ENCODE results near the gene LSAMP. TPM values are rescaled to one million over a fixed set of nuclear protein-coding genes. Genes with fewer than 3 reads are reported as not detected.

Gene LSAMP
- total RNA-seq, 1 experiment from 2014 or later = 5.7 TPM

DNA sequence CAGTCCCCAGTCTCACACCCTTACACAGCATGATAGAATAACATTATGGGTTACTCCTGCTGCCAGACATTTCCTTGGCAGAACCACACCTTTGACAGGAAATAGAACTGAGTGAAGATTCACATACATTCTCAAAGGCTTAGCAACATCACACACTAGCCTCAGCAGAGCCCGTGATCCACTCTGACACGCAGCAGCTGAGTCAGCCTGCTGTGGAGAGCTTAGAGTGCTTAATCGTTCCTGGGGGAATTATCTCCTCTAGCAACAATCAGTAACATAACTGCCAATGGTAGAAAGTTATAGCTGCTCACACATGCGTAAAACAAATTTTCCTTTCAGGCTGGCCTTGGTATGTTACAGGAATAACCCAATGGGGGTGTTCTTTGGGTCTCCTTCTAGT, 439.9 kb downstream of the LSAMP start (continued):
- TF ChIP-seq ZBTB21 (CRISPR knock-in tag; IDR thresholded peaks at IDR 0.05; ENCODE audit: borderline replicate concordance) (no peak), NFATC4 (CRISPR knock-in tag; IDR thresholded peaks at IDR 0.05) (no peak), MXD4 (CRISPR knock-in tag; IDR thresholded peaks at IDR 0.05; ENCODE audit: borderline replicate concordance) (no peak), GRHL2 (CRISPR knock-in tag; IDR thresholded peaks at IDR 0.05; ENCODE audit: insufficient replicate concordance, severe bottlenecking) (no peak), IRF2 (CRISPR knock-in tag; IDR thresholded peaks at IDR 0.05; ENCODE audit: borderline replicate concordance, low read depth) (no peak)
- TF ChIP-seq, protein P1, sequence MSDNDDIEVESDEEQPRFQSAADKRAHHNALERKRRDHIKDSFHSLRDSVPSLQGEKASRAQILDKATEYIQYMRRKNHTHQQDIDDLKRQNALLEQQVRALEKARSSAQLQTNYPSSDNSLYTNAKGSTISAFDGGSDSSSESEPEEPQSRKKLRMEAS (CRISPR knock-in tag; IDR thresholded peaks at IDR 0.05) = no peak
- TF ChIP-seq, protein P2, sequence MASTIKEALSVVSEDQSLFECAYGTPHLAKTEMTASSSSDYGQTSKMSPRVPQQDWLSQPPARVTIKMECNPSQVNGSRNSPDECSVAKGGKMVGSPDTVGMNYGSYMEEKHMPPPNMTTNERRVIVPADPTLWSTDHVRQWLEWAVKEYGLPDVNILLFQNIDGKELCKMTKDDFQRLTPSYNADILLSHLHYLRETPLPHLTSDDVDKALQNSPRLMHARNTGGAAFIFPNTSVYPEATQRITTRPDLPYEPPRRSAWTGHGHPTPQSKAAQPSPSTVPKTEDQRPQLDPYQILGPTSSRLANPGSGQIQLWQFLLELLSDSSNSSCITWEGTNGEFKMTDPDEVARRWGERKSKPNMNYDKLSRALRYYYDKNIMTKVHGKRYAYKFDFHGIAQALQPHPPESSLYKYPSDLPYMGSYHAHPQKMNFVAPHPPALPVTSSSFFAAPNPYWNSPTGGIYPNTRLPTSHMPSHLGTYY (CRISPR knock-in tag; IDR thresholded peaks at IDR 0.05) = no peak

DNA sequence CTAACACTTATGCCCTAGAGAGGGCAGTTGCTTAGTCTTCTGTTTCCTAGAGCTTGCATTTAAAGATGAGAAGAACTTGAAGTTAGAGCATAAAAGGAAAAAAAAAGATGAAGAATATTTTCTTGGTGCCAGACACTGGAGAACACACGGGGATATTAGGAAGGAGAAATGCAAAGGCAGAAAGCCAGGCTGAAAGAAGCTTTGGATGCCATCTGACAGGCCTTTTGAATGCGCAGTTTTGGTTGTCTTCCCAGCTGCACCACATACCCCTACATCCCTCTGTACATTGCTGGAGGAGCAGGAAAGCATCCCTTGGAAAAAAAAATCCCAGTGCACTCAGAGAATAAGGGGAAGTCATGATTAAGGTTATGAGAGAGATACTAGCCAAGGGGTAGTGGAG, 443.1 kb downstream of the LSAMP start:
- CTCF ChIA-PET = interaction anchor here (2.5 kb wide), 1 partner anchor 16 kb away, joined by 12 read pairs; no protein-coding TSS in a partner anchor
- TF ChIP-seq, protein P3, sequence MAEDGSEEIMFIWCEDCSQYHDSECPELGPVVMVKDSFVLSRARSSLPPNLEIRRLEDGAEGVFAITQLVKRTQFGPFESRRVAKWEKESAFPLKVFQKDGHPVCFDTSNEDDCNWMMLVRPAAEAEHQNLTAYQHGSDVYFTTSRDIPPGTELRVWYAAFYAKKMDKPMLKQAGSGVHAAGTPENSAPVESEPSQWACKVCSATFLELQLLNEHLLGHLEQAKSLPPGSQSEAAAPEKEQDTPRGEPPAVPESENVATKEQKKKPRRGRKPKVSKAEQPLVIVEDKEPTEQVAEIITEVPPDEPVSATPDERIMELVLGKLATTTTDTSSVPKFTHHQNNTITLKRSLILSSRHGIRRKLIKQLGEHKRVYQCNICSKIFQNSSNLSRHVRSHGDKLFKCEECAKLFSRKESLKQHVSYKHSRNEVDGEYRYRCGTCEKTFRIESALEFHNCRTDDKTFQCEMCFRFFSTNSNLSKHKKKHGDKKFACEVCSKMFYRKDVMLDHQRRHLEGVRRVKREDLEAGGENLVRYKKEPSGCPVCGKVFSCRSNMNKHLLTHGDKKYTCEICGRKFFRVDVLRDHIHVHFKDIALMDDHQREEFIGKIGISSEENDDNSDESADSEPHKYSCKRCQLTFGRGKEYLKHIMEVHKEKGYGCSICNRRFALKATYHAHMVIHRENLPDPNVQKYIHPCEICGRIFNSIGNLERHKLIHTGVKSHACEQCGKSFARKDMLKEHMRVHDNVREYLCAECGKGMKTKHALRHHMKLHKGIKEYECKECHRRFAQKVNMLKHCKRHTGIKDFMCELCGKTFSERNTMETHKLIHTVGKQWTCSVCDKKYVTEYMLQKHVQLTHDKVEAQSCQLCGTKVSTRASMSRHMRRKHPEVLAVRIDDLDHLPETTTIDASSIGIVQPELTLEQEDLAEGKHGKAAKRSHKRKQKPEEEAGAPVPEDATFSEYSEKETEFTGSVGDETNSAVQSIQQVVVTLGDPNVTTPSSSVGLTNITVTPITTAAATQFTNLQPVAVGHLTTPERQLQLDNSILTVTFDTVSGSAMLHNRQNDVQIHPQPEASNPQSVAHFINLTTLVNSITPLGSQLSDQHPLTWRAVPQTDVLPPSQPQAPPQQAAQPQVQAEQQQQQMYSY (CRISPR knock-in tag; IDR thresholded peaks at IDR 0.05) = no peak
- TF ChIP-seq, protein P4, sequence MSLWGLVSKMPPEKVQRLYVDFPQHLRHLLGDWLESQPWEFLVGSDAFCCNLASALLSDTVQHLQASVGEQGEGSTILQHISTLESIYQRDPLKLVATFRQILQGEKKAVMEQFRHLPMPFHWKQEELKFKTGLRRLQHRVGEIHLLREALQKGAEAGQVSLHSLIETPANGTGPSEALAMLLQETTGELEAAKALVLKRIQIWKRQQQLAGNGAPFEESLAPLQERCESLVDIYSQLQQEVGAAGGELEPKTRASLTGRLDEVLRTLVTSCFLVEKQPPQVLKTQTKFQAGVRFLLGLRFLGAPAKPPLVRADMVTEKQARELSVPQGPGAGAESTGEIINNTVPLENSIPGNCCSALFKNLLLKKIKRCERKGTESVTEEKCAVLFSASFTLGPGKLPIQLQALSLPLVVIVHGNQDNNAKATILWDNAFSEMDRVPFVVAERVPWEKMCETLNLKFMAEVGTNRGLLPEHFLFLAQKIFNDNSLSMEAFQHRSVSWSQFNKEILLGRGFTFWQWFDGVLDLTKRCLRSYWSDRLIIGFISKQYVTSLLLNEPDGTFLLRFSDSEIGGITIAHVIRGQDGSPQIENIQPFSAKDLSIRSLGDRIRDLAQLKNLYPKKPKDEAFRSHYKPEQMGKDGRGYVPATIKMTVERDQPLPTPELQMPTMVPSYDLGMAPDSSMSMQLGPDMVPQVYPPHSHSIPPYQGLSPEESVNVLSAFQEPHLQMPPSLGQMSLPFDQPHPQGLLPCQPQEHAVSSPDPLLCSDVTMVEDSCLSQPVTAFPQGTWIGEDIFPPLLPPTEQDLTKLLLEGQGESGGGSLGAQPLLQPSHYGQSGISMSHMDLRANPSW (CRISPR knock-in tag; conservative IDR thresholded peaks at IDR 0.05; ENCODE audit: low read depth) = no peak
- TF ChIP-seq ZNF263 (CRISPR knock-in tag; IDR thresholded peaks at IDR 0.05; ENCODE audit: low read depth) = no peak
- TF ChIP-seq NR3C1 (CRISPR knock-in tag; conservative IDR thresholded peaks at IDR 0.05; ENCODE audit: low read depth) = no peak
- TF ChIP-seq ZNF138 (CRISPR knock-in tag; conservative IDR thresholded peaks at IDR 0.05) = no peak
- TF ChIP-seq, protein P5, sequence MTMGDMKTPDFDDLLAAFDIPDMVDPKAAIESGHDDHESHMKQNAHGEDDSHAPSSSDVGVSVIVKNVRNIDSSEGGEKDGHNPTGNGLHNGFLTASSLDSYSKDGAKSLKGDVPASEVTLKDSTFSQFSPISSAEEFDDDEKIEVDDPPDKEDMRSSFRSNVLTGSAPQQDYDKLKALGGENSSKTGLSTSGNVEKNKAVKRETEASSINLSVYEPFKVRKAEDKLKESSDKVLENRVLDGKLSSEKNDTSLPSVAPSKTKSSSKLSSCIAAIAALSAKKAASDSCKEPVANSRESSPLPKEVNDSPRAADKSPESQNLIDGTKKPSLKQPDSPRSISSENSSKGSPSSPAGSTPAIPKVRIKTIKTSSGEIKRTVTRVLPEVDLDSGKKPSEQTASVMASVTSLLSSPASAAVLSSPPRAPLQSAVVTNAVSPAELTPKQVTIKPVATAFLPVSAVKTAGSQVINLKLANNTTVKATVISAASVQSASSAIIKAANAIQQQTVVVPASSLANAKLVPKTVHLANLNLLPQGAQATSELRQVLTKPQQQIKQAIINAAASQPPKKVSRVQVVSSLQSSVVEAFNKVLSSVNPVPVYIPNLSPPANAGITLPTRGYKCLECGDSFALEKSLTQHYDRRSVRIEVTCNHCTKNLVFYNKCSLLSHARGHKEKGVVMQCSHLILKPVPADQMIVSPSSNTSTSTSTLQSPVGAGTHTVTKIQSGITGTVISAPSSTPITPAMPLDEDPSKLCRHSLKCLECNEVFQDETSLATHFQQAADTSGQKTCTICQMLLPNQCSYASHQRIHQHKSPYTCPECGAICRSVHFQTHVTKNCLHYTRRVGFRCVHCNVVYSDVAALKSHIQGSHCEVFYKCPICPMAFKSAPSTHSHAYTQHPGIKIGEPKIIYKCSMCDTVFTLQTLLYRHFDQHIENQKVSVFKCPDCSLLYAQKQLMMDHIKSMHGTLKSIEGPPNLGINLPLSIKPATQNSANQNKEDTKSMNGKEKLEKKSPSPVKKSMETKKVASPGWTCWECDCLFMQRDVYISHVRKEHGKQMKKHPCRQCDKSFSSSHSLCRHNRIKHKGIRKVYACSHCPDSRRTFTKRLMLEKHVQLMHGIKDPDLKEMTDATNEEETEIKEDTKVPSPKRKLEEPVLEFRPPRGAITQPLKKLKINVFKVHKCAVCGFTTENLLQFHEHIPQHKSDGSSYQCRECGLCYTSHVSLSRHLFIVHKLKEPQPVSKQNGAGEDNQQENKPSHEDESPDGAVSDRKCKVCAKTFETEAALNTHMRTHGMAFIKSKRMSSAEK (CRISPR knock-in tag; IDR thresholded peaks at IDR 0.05; ENCODE audit: borderline replicate concordance) = no peak
- no peak for TF ChIP-seq JAZF1 (CRISPR knock-in tag; IDR thresholded peaks at IDR 0.05)
- no peak for TF ChIP-seq EMX1 (CRISPR knock-in tag; IDR thresholded peaks at IDR 0.05)
- TF ChIP-seq ATF1 (CRISPR knock-in tag; IDR thresholded peaks at IDR 0.05) = no peak
- no peak for TF ChIP-seq MXD4 (CRISPR knock-in tag; IDR thresholded peaks at IDR 0.05; ENCODE audit: borderline replicate concordance)
- TF ChIP-seq, protein P6, sequence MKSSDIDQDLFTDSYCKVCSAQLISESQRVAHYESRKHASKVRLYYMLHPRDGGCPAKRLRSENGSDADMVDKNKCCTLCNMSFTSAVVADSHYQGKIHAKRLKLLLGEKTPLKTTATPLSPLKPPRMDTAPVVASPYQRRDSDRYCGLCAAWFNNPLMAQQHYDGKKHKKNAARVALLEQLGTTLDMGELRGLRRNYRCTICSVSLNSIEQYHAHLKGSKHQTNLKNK (CRISPR knock-in tag; IDR thresholded peaks at IDR 0.05) = no peak
- TF ChIP-seq, protein P2 (CRISPR knock-in tag; IDR thresholded peaks at IDR 0.05) = no peak
- no peak for TF ChIP-seq GTF2I (CRISPR knock-in tag; conservative IDR thresholded peaks at IDR 0.05)
- TF ChIP-seq, protein P7, sequence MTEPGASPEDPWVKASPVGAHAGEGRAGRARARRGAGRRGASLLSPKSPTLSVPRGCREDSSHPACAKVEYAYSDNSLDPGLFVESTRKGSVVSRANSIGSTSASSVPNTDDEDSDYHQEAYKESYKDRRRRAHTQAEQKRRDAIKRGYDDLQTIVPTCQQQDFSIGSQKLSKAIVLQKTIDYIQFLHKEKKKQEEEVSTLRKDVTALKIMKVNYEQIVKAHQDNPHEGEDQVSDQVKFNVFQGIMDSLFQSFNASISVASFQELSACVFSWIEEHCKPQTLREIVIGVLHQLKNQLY (CRISPR knock-in tag; IDR thresholded peaks at IDR 0.05) = no peak
- TF ChIP-seq, protein P8, sequence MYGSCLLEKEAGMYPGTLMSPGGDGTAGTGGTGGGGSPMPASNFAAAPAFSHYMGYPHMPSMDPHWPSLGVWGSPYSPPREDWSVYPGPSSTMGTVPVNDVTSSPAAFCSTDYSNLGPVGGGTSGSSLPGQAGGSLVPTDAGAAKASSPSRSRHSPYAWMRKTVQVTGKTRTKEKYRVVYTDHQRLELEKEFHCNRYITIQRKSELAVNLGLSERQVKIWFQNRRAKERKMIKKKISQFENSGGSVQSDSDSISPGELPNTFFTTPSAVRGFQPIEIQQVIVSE (CRISPR knock-in tag; IDR thresholded peaks at IDR 0.05; ENCODE audit: borderline replicate concordance) = no peak
- no peak for TF ChIP-seq PRRX2 (CRISPR knock-in tag; IDR thresholded peaks at IDR 0.05)

More for the DNA sequence above, 443.1 kb downstream of the LSAMP start:
- no peaks in the 10 kb centered on the region for H3K36me3 Mint-ChIP-seq
- H3K27ac Mint-ChIP-seq = no peak overlapping the region
- peaks cover 2% of the 10 kb centered on the region for H3K9me3 Mint-ChIP-seq
- POLR2A ChIA-PET = no interaction called here
- H3K27me3 Mint-ChIP-seq (ENCODE audit: low read depth) = peaks cover 7% of the 10 kb centered on the region
- H3K4me3 Mint-ChIP-seq = no peak overlapping the region
- peaks cover 21% of the 10 kb centered on the region for H3K4me1 Mint-ChIP-seq
- DNase-seq (ENCODE audit: low spot score) (no peak), ATAC-seq (no peak)
